Cardiac fibroblast (primary cell): ENCODE results near the gene TH.
"Not testable (repeated sequence)": the region's sequence is repeated elsewhere in the genome, so short reads cannot be mapped to it uniquely, and the experiment has no call there.

Experiments
- DNase-seq, 2 donors: peaks; one replicate each; pipeline versions ENCODE4 v3.0.0 to v3.0.0-alpha.2; 2010; ENCODE audit warnings: low read depth in 2 of 2
- H3K4me3 ChIP-seq, 2 donors: replicated peaks in 1 of 2; 1 replicate in 1 of 2; 2 replicates in 1 of 2; pipeline ENCODE4 v1.5.1; 2011; ENCODE audit warnings: low read depth in 2 of 2, low read length in 2 of 2, mild to moderate bottlenecking in 2 of 2, moderate library complexity in 1 of 2
- TF ChIP-seq, protein P1 (sequence below): IDR thresholded peaks from one replicate; pipeline ENCODE4 v1.5.1; 2011; ENCODE audit warnings: low read depth, mild to moderate bottlenecking, low read length, inconsistent platforms

Gene TH

GRCh38 chr11:2198621-2199365 is 27.2 kb upstream of the TH start:
- DNase-seq: no peak
- TF ChIP-seq, protein P1, sequence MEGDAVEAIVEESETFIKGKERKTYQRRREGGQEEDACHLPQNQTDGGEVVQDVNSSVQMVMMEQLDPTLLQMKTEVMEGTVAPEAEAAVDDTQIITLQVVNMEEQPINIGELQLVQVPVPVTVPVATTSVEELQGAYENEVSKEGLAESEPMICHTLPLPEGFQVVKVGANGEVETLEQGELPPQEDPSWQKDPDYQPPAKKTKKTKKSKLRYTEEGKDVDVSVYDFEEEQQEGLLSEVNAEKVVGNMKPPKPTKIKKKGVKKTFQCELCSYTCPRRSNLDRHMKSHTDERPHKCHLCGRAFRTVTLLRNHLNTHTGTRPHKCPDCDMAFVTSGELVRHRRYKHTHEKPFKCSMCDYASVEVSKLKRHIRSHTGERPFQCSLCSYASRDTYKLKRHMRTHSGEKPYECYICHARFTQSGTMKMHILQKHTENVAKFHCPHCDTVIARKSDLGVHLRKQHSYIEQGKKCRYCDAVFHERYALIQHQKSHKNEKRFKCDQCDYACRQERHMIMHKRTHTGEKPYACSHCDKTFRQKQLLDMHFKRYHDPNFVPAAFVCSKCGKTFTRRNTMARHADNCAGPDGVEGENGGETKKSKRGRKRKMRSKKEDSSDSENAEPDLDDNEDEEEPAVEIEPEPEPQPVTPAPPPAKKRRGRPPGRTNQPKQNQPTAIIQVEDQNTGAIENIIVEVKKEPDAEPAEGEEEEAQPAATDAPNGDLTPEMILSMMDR: no peak
- no peak overlapping the region for H3K4me3 ChIP-seq

GRCh38 chr11:2197771-2198520 is 26.3 kb upstream of the TH start:
- TF ChIP-seq, protein P1: no peak
- no peak for DNase-seq

GRCh38 chr11:2196970-2197770 is 25.6 kb upstream of the TH start:
- DNase-seq: peak; percentile 61 to 70
- H3K4me3 ChIP-seq: no peak overlapping the region
- TF ChIP-seq, protein P1: peak; percentile 90

More at GRCh38 chr11:2197771-2198520, 26.3 kb upstream of the TH start:
- H3K4me3 ChIP-seq: no peak overlapping the region

- no peak for DNase-seq
- H3K4me3 ChIP-seq: no peak overlapping the region
- TF ChIP-seq, protein P1: no peak
Measured at GRCh38 chr11:2195756-2196088, 24.1 kb upstream of the TH start.

- TF ChIP-seq, protein P1: peak; percentile 95
- no peak overlapping the region for H3K4me3 ChIP-seq
- DNase-seq: peak; percentile 30 to 32
Measured at GRCh38 chr11:2194877-2195755, 23.5 kb upstream of the TH start.

DNA sequence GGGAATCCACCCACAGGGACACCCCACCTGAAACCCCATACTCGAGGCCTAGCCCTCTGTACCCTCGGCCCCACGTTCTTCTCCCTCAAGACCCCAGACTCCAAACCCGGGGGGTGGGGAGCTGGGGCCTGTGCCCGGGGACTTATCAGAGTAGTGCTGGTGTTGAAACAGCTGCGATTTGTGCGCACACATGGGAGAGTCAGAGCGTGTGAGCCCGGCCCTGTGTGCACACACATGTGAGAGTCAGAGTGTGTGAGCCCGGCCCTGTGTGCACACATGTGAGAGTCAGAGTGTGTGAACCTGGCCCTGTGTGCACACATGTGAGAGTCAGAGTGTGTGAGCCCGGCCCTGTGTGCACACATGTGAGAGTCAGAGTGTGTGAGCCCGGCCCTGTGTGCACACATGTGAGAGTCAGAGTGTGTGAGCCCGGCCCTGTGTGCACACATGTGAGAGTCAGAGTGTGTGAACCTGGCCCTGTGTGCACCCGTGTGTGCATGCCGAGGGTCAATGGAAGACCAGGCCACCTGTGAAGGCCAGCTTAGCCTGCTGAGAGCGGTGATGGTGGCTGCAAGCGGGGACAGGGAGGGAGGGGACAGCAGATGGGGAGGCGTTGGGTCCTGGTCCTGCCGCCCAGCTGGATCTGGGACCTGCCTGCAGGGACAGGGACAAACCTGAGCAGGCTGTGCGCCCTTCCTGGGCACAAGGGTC is 22.4 kb upstream of the TH start:
- not testable (repeated sequence) for H3K4me3 ChIP-seq, DNase-seq
